Measurements from ENCODE around the gene TMEM212. TPM values are rescaled to one million over a fixed set of nuclear protein-coding genes. Genes with fewer than 3 reads are reported as not detected.

The TMEM212 gene
- total and polyA plus RNA-seq, 2 of the 13 experiments (the other 11 are each of a cell fraction or from before 2014, with no cell fraction given), result not detected

GRCh38 chr3:171806200-171807128, 36.7 kb upstream of the TMEM212 start (continued):
- TF ChIP-seq NCOR1 (IDR thresholded peaks at IDR 0.05; ENCODE audit: borderline replicate concordance, low read length) (no peak), MYPOP (CRISPR knock-in tag; IDR thresholded peaks at IDR 0.05) (peak; percentile 73; the same call in 1 of the 2 replicates), ZNF430 (CRISPR knock-in tag; IDR thresholded peaks at IDR 0.05) (no peak), NFATC3 (CRISPR knock-in tag; IDR thresholded peaks at IDR 0.05) (no peak), NR3C1 (CRISPR knock-in tag; IDR thresholded peaks at IDR 0.05) (no peak), ZBTB4 (CRISPR knock-in tag; IDR thresholded peaks at IDR 0.05; ENCODE audit: borderline replicate concordance) (no peak), KMT2B (CRISPR knock-in tag; IDR thresholded peaks at IDR 0.05) (peak; percentile 22; the same call in 1 of the 2 replicates), NBN (conservative IDR thresholded peaks at IDR 0.05) (no peak), RARG (CRISPR knock-in tag; IDR thresholded peaks at IDR 0.05; ENCODE audit: low read depth) (no peak), SIX4 (CRISPR knock-in tag; IDR thresholded peaks at IDR 0.05) (no peak; the same call in 1 of the 2 replicates), ZNF781 (CRISPR knock-in tag; IDR thresholded peaks at IDR 0.05; ENCODE audit: borderline replicate concordance, not compliant biosample characterization) (no peak), FOXA3 (CRISPR knock-in tag; IDR thresholded peaks at IDR 0.05) (peak; percentile 98), HBP1 (CRISPR knock-in tag; IDR thresholded peaks at IDR 0.05; ENCODE audit: low read depth) (0 out of 2 replicates have a peak, but pooled peaks have one; percentile 61), THRA (CRISPR knock-in tag; IDR thresholded peaks at IDR 0.05; ENCODE audit: borderline replicate concordance) (peak; percentile 65; the same call in 1 of the 2 replicates), MLXIP (CRISPR knock-in tag; IDR thresholded peaks at IDR 0.05; ENCODE audit: borderline replicate concordance) (no peak), NFE2L2 (IDR thresholded peaks at IDR 0.05; ENCODE audit: low read length) (peak; percentile 90), DBP (CRISPR knock-in tag; IDR thresholded peaks at IDR 0.05; ENCODE audit: not compliant biosample characterization) (no peak)

Data from HepG2 (cell line).